ENCODE measurements around the gene NRP2. TPM values are rescaled to one million over a fixed set of nuclear protein-coding genes. Genes with fewer than 3 reads are reported as not detected.
A peak's percentile ranks its signal among the peaks of the same experiment; 100 is the strongest.

The NRP2 gene
- total RNA-seq, 1 donor from 2014 or later, result 89.5 TPM

DNA sequence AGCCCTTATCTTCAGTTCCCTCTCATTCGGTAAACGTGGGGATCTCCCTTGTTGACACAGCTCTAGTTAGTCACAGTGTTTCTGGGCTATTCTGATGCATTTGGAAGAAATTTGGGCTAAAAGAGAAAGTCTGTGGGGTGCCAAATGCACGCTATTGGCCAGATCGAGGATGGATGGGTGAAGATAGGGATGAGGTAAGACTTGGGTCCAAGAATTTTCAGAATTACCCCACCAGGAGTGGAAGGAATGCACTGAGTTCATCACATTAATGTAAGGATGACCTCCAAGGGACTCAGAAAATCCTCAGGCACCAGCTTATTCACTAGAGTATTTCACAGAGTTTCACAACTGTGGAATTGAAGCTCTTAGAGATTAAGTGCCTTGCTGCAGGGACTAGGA, 49.3 kb downstream of the NRP2 start:
- peaks cover 46% of the 10 kb centered on the region for H3K4me1 Mint-ChIP-seq

DNA sequence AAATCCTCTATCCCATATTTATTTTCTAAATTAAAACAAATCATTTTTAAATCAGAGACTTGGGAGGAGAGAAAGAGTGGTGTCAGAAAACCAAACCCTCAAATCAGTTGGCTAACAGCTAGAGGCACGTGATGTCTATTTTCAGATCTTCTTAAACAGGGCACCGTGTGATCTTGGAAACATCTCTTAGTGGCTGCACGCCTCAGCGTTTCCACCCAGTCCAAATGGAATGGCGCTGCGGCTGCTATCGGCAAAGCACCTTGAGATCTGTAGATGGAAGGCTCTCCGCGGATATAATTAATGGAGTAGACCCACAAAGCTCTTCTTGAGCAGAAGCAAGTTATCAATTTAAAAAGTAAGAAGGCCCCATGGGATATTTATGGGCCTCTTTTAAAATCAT, 50.0 kb downstream of the NRP2 start:
- Mint-ChIP-seq H3K27ac (no peak overlapping the region), H3K9me3 (no peaks in the 10 kb centered on the region), H3K36me3 (peaks cover 15% of the 10 kb centered on the region), H3K4me3 (no peak overlapping the region), H3K4me1 (peaks cover 46% of the 10 kb centered on the region), H3K27me3 (ENCODE audit: low read depth) (no peaks in the 10 kb centered on the region)
- TF ChIP-seq, protein P1, sequence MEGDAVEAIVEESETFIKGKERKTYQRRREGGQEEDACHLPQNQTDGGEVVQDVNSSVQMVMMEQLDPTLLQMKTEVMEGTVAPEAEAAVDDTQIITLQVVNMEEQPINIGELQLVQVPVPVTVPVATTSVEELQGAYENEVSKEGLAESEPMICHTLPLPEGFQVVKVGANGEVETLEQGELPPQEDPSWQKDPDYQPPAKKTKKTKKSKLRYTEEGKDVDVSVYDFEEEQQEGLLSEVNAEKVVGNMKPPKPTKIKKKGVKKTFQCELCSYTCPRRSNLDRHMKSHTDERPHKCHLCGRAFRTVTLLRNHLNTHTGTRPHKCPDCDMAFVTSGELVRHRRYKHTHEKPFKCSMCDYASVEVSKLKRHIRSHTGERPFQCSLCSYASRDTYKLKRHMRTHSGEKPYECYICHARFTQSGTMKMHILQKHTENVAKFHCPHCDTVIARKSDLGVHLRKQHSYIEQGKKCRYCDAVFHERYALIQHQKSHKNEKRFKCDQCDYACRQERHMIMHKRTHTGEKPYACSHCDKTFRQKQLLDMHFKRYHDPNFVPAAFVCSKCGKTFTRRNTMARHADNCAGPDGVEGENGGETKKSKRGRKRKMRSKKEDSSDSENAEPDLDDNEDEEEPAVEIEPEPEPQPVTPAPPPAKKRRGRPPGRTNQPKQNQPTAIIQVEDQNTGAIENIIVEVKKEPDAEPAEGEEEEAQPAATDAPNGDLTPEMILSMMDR (IDR thresholded peaks at IDR 0.05; ENCODE audit: unreplicated experiment), result no peak
- no peak for DNase-seq (ENCODE audit: low spot score in 2 of 2, unreplicated experiment in 2 of 2)

More for the DNA sequence above, 49.3 kb downstream of the NRP2 start:
- TF ChIP-seq, protein P1 (IDR thresholded peaks at IDR 0.05; ENCODE audit: unreplicated experiment), result no peak
- no peak overlapping the region for H3K27ac Mint-ChIP-seq
- H3K36me3 Mint-ChIP-seq, result peaks cover 17% of the 10 kb centered on the region
- no peaks in the 10 kb centered on the region for H3K27me3 Mint-ChIP-seq (ENCODE audit: low read depth)
- H3K4me3 Mint-ChIP-seq, result no peak overlapping the region
- DNase-seq (ENCODE audit: low spot score in 2 of 2, unreplicated experiment in 2 of 2), result no peak
- H3K9me3 Mint-ChIP-seq, result no peaks in the 10 kb centered on the region

DNA sequence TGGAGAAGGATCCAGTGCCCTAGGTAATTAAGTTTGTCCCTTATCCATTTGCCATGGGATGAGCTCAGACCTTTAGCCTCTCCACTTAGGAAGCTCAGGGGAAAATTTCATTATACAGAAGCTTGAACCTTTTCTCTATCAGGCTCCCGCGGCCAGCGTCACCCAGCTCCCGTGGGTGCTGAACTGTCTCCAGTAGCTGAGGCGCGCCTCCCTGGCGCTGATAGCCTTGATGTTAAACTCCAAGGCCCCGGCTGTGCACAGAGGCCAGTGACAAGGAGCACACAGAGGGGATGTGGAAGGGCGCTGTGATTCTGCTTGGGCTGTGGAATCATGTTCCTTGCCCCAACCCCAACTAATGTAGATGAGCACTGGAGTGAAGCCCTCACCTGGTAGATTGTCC, 50.8 kb downstream of the NRP2 start:
- no peaks in the 10 kb centered on the region for H3K9me3 Mint-ChIP-seq
- H3K27me3 Mint-ChIP-seq (ENCODE audit: low read depth), result no peaks in the 10 kb centered on the region
- H3K27ac Mint-ChIP-seq, result peak overlapping the region; percentile 64
- H3K4me1 Mint-ChIP-seq, result peaks cover 46% of the 10 kb centered on the region
- H3K4me3 Mint-ChIP-seq, result no peak overlapping the region
- DNase-seq (ENCODE audit: low spot score in 2 of 2, unreplicated experiment in 2 of 2), result no peak
- TF ChIP-seq, protein P1 (IDR thresholded peaks at IDR 0.05; ENCODE audit: unreplicated experiment), result no peak
- H3K36me3 Mint-ChIP-seq, result peaks cover 10% of the 10 kb centered on the region

DNA sequence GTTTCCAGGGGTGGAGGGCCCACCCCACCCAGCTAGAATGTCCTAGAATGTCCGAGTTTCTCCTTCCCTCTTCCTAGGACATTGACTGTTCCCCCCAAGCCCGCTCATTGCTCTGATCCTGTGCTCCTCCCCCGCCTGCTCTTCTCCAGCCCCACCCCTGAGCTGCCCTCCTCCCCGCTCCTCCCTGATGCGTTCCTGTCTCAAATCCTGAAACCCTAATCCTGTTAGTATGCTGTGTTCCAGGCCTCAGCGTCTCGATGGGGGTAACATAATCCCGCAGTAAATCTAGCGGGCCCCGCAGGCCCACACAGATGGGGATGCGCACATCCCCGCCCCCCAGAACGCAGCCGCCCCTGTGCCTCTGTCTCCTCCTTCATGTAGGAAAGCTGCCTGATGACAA, 51.3 kb downstream of the NRP2 start:
- H3K27me3 Mint-ChIP-seq (ENCODE audit: low read depth), result no peaks in the 10 kb centered on the region

DNA sequence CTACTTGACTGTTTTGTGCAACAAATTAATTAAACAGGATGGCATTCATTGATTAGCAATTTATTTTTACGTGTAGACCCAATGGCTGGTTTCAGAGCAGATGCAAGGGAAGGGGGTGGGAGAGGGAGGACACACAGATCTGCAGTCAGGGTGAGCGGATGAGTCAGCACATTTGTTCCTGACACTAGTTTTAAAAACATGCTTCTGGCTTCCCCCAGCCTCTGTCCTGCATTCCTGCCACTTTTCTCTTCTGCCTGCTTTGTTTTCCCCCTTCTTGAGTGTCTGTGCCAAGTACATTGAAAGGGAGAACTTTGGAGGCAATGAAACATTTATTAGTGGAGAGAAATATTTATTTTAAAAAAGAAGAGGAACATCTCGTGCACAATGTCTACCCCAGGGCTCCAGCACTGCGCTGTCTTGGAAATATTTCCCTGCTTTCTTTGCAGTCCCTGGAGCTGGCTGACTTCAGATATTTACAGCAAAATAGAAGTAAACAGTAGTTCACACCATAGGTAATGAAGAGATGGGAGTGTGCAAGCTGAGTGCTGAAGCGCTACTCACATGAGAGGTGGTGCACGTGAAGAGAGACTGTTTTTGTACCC, 52.2 kb downstream of the NRP2 start:
- DNase-seq (ENCODE audit: low spot score in 2 of 2, unreplicated experiment in 2 of 2), result no peak
- H3K9me3 Mint-ChIP-seq, result no peaks in the 10 kb centered on the region
- peak overlapping the region; percentile 96 for H3K27ac Mint-ChIP-seq
- H3K4me1 Mint-ChIP-seq, result peaks cover 44% of the 10 kb centered on the region
- TF ChIP-seq, protein P1 (IDR thresholded peaks at IDR 0.05; ENCODE audit: unreplicated experiment), result no peak
- peaks cover 9% of the 10 kb centered on the region for H3K36me3 Mint-ChIP-seq
- no peaks in the 10 kb centered on the region for H3K27me3 Mint-ChIP-seq (ENCODE audit: low read depth)
- no peak overlapping the region for H3K4me3 Mint-ChIP-seq

More for the DNA sequence above, 51.3 kb downstream of the NRP2 start:
- TF ChIP-seq, protein P1 (IDR thresholded peaks at IDR 0.05; ENCODE audit: unreplicated experiment), result no peak
- Mint-ChIP-seq H3K4me3 (no peak overlapping the region), H3K4me1 (peaks cover 46% of the 10 kb centered on the region), H3K36me3 (peaks cover 6% of the 10 kb centered on the region), H3K27ac (peak overlapping the region; percentile 96), H3K9me3 (no peaks in the 10 kb centered on the region)
- no peak for DNase-seq (ENCODE audit: low spot score in 2 of 2, unreplicated experiment in 2 of 2)
